ENCODE measurements around the gene TBK1.
A peak's percentile ranks its signal among the peaks of the same experiment; 100 is the strongest.

TBK1 gene

DNA sequence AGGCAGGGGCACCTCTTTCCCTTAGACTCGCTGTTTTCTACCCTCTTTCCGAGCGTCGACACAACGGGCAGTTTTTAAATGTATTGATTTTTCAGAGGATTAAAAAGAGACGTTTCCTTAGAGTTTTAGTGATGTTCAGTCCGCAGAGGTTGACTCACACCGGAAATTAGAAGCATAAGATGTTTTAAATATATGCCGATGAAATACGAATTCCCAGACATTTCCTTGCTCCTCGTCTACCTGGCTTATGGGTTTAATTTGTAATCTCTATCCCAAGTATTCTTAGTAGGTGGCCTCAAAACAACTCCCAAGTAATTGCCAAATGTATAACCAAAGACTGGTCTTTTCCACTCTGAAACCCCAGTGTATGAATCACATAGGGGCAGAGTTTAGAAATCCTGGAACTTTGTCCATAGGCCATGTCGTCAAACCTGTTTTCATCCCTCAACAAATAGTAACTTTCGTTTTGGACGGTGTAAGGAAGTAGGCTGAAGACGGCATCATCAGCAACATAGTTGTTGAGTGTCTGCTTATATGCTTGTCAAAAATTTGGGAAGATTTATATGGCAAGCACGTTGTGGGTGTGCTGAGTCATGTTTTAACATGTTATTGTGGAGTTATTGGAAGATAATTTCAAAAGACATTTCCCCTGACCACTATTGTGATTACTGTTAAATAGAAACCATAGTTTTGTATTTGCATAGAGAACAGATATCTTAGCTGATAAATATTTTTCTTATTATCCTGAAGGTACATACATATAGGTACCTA, 824 bp downstream of the TBK1 start:
- peak overlapping the region; percentile 88 for H3K27ac ChIP-seq
- TF ChIP-seq ZFX (IDR thresholded peaks at IDR 0.05; ENCODE audit: borderline replicate concordance) (no peak), CTCF (IDR thresholded peaks at IDR 0.05) (no peak)

DNA sequence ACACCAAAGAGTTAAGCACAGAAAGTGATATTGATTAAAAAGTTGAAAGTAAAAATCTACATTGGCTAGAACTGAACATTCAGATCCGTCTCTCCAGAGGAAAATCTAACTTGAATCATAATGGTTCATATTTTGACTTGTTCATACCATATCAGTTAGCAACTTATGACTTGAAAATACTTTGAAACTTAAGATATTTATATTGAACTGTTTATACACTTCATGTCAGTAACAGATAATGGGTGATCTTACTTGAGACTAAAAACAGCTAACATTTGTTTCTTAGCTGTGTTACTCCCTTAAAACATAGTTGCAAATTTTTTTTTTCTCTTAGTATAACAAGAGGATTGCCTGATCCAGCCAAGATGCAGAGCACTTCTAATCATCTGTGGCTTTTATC, 3.6 kb downstream of the TBK1 start:
- no peak overlapping the region for H3K27ac ChIP-seq
- TF ChIP-seq CTCF (IDR thresholded peaks at IDR 0.05) (no peak), ZFX (IDR thresholded peaks at IDR 0.05; ENCODE audit: borderline replicate concordance) (no peak)

DNA sequence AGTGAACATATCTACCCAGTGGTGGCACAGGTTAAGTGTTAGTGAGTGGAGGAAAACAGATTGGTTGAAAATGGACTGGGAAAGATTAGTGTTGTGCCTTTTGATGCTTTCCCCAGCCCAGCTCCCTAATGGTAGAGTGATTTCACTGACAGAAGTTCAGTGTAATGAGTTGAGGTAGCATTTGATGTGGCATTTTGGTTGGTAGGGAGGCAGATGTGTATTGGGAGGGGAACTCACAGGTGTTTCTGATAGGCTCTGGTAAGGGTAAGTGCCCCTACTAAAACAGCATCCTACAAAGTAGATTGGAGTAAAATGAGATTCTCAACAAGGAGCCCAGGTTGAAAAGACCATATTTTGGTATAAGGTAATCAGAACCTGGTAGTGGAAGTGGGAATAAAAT, 4.2 kb downstream of the TBK1 start:
- no peak overlapping the region for H3K27ac ChIP-seq
- TF ChIP-seq CTCF (IDR thresholded peaks at IDR 0.05): no peak
- TF ChIP-seq ZFX (IDR thresholded peaks at IDR 0.05; ENCODE audit: borderline replicate concordance): no peak

GRCh38 chr12:64457032-64457431, 5.1 kb downstream of the TBK1 start:
- TF ChIP-seq ZFX (IDR thresholded peaks at IDR 0.05; ENCODE audit: borderline replicate concordance): no peak
- no peak for TF ChIP-seq CTCF (IDR thresholded peaks at IDR 0.05)
- H3K27ac ChIP-seq: no peak overlapping the region

- TF ChIP-seq ZFX (IDR thresholded peaks at IDR 0.05; ENCODE audit: borderline replicate concordance): no peak
- H3K27ac ChIP-seq: no peak overlapping the region
Observed at GRCh38 chr12:64457466-64457865, 5.5 kb downstream of the TBK1 start.

GRCh38 chr12:64457923-64458322, 6.0 kb downstream of the TBK1 start:
- TF ChIP-seq ZFX (IDR thresholded peaks at IDR 0.05; ENCODE audit: borderline replicate concordance) (no peak), CTCF (IDR thresholded peaks at IDR 0.05) (no peak)
- no peak overlapping the region for H3K27ac ChIP-seq

DNA sequence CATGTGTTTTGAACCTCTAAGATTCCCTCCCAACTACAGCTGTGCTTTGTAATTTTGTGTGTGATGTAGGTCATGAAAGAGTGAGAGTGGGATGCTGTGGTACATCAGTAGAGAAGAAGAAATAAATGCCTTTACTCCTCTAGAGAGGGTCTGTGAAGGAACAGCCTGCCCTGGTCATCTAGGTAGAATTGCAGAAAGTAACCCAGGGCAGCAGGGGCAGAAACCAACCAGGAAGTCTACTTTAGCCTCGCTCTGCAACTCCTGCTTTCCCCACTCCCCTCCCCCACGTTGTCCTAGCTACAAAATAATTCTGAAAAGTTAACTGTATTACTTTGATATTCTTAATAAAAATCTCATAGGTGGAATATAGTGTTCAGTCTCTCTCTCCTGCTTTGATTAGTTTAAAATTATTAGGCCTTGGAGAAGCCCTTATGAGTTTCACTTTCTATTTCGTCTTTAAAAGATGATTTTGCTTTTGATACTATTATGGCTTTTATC, 7.5 kb downstream of the TBK1 start:
- H3K27ac ChIP-seq: no peak overlapping the region
- TF ChIP-seq ZFX (IDR thresholded peaks at IDR 0.05; ENCODE audit: borderline replicate concordance) (no peak), CTCF (IDR thresholded peaks at IDR 0.05) (no peak)
